Gastroesophageal sphincter (tissue), 2 donors: Measurements from ENCODE around the gene DLX3.

Experiments used
- EP300 ChIP-seq: sonication (generic); formaldehyde crosslinking; IDR thresholded peaks from one replicate; pipeline ENCODE4 v1.6.1; 2017; ENCODE audit warnings: antibody characterized with exemption, mild to moderate bottlenecking
- POLR2A ChIP-seq, 2 donors: fragments of 450-650 bp; IDR thresholded peaks; one replicate each; pipeline ENCODE4 v1.6.1; 2017; ENCODE audit warnings: antibody characterized with exemption in 2 of 2, mild to moderate bottlenecking in 2 of 2, moderate library complexity in 1 of 2

GRCh38 chr17:50034498-50035364, 39.7 kb upstream of the DLX3 start:
- TF ChIP-seq EP300 (no peak), POLR2A (IDR thresholded peaks at IDR 0.05) (no peak)
